C4-2B (cell line): ENCODE results near the gene CCDC148.

ENCODE experiments used
- CTCF ChIP-seq: fragments of 450-650 bp; conservative IDR thresholded peaks from 2 replicates; pipeline ENCODE4 v1.5.1; 2017; ENCODE audit warnings: mild to moderate bottlenecking
- ZFX ChIP-seq: fragments of 450-650 bp; IDR thresholded peaks from 2 replicates; pipeline ENCODE4 v1.6.1; 2017

- TF ChIP-seq CTCF (no peak), ZFX (no peak)
Observed at GRCh38 chr2:158297120-158297519, 159.4 kb downstream of the CCDC148 start.
